GM19099 (cell line): ENCODE results near the gene PARP3.

Source experiments
- POLR2A ChIP-seq: IDR thresholded peaks from 3 replicates; pipeline ENCODE4 v1.6.1; 2011; ENCODE audit warnings: low read depth; ENCODE audit not compliant: insufficient read length; ENCODE audit errors: extremely low read depth

Gene PARP3

GRCh38 chr3:51968883-51969678 lies 26.9 kb downstream of the PARP3 start:
- no peak for TF ChIP-seq POLR2A

- TF ChIP-seq POLR2A: no peak
Measured at GRCh38 chr3:51969841-51970240, 27.7 kb downstream of the PARP3 start.

DNA sequence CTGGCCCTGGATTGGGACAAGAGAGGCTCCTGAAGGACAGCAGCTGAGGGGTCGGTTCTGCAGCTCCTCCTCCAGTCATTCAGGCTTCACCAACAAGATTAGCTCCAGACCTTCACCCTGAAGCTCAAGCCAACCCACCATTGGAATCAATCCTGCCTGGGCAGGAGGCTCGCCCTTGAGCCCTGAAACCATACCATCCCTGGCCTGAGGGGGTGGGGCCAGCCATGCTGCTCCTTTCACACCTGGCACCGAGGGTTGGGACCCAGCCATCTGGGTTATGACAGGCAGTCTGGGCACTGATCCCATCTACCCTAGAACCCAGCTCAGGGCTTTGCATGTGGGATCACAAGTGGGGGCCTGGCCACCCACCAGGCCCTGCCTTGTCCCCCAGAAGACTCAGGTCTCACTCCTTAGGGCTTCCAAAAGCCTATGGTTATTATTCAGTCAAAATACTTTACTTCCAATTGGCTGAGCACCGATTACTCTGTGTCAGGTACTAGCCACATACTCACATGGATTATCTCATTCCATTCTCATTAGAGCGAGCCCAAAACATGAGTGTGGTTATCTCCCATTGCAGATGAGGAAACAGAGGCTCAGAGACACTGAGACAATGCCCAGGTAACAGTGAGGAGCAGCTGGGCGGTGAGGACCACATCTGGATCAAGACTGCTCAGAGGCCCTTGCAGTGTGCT lies 28.6 kb downstream of the PARP3 start:
- no peak for TF ChIP-seq POLR2A

GRCh38 chr3:51971350-51971749 lies 29.2 kb downstream of the PARP3 start:
- no peak for TF ChIP-seq POLR2A

DNA sequence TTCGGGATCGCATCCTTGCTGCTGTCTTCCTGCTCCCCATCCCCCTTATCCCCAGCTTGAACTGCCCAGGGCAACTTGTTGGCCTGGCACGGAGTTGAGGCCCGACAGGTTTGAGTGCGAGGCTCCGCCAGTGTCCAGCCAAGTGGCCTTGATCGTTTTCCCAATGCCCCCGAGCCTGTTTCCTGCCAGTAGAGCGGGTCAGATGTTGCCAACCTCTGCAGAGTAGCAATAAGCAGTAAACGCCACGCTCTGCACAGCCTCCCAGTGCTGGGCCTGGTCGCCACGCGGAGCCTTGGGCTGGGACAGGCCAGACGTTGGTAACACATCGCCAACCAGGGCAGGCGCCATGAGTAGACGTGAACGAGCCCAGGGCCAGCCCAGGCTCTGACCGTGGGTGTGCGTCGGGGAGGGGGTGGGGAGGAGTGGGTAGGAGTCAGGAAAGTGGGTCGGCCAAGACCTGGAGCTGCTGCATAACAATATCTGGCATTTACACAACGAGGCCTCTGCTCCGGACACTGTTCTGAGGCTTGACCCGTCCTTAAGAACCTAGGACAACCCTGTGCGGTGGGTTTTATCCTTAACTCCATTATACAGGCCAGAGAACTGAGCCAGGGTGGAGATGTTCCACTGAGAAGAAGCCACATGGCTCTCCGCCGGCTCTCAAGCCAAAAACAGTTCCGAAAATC lies 32.3 kb downstream of the PARP3 start:
- TF ChIP-seq POLR2A: no peak

DNA sequence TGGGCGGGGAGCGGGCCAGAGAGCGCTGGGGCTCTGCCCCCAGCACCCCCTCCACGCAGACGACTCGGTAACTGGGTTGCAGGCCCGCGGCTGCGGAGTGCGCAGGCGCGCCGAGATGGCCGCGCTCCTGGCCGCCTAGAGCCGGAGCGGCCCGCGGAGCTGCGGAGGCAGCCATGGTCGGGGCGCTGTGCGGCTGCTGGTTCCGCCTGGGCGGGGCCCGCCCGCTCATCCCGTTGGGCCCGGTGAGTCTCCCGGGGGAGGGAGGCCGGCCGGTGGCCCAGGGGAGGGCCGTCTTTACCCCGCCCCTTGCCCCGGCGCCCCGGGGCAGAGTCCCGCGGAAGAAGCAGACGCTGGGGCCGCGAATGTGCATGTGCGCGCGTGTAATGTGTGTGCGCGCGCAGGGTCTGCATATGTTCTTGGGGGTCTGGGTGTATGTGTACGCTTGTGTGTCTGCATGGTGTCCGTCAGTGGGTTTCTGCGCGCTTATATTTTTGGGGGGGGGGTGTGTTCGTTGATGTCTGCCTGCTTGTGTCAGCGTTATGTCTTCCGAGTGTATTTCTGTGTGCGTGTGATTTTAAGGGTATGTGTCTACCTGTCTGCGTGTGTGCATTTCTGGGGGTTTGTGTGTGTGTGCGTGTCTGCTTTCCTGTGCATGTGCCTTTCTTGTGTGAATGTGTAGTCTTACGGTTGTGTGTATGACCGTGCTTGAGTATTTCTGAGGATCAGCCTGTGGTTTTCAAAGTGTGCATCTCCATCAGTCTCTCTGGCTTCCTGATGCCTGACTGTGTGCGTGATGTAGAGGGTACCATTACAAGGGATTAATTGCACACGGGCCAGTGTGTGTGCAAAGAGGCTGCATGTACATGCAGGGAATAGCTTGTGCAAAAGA lies 33.0 kb downstream of the PARP3 start, which contains the start of gene ABHD14A:
Gene ABHD14A (plus strand): TSS at position 102 of the 889 bp plus-strand sequence. CDS start 72 bp downstream, at position 174.
- peak; percentile 91 for TF ChIP-seq POLR2A

GRCh38 chr3:51975852-51976549 lies 33.8 kb downstream of the PARP3 start:
- TF ChIP-seq POLR2A: no peak

GRCh38 chr3:51977446-51978142 lies 35.4 kb downstream of the PARP3 start:
- no peak for TF ChIP-seq POLR2A

- TF ChIP-seq POLR2A: no peak
Measured at GRCh38 chr3:51978143-51978502, 36.0 kb downstream of the PARP3 start.

- TF ChIP-seq POLR2A: no peak
Measured at GRCh38 chr3:51980253-51980652, 38.1 kb downstream of the PARP3 start.

GRCh38 chr3:51982352-51982837 lies 40.2 kb downstream of the PARP3 start:
- no peak for TF ChIP-seq POLR2A

DNA sequence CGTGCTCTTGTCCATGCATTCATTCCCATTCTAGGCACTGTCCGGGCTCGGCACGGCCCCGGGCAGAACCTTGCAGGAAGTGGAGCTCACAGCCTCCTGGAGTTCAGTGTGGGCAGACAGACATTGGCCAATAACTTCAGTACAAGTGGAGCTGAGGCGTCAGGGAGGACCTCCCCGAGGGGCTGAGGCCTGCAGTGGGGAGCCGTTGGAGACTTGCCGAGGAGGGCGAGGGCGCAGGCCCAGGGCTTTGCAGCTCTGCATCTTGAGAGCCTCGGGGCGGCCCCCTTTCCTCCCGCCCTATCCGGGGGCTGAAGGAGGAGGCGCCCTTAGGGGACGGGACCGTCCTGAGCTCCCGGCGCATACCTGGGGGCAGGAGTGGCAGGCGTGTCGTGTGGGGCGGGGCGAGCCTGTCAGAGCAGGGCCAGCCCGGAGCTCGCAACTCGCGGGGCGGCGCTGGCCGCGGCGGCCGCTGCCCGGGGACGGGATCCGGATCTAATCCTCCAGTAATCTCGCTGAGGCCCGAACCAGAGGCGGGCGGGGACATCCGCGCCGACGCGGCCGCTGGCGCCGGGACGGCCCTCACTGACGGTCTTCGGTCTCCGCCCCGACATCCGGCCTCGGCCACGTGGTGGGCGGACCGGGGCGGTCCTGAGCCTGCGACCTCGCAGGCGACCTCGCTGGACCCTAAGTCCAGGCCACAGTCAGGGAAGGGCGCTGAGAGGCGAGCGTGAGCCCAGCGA lies 40.8 kb downstream of the PARP3 start, which contains the start of gene ACY1:
Gene ACY1 (plus strand): TSS at position 698 of the 740 bp plus-strand sequence. CDS start 530 bp downstream, outside the sequence.
- peak; percentile 73 for TF ChIP-seq POLR2A
